ENCODE results near the gene SLC19A3. TPM values are rescaled to one million over a fixed set of nuclear protein-coding genes. Genes with fewer than 3 reads are reported as not detected.
"Not testable (repeated sequence)": the region's sequence is repeated elsewhere in the genome, so short reads cannot be mapped to it uniquely, and the experiment has no call there.

Gene SLC19A3
- 0.52 and 1.0 TPM in 2 replicates for total RNA-seq (2014; rRNA removed; shearing (Covaris generic); ENCODE audit: low replicate concordance)

DNA sequence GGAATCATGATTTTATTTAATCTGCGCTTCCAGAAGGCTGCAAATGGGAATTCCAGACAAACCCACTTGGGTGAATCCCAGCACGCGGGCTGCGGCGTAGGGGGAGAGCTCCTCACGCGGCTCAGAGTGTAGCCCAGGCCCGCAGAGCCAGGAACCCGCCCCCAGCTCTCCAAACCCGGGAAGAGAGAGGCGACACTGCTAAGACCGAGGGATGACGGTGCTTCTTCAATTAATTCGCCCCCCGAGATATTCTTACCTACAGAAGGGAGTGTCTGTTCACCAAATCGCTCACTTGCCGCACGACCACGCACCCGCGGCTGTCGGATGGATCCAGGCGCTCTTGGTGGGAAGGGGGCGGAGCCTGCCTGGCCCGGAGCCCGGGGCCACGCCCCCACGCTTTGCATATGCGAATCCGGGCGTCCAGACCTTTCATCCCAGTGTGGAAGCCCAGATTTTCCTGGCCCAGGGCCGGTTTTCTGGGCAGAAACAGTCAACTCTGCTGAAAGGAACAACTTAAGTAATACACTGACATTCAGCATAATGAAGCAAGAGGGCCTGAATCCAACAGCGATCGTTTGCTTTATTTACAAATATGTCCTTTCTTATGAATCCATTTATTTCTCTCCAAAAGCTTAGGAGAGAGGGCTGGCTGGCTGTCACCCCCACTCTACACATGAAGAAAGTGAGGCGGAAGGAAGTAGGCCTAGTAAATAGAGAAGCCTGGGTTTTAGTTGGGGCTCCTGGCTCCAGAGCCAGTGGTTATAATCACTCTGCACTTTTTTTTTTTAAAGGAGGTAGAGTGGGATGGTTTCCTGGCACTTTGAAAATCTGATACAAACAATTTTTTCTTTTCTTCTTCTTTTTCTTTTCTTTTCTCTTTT, at the start of gene SLC19A3:
TSS of gene SLC19A3 (minus strand) at position 342 of the 881 bp plus-strand sequence. CDS start 15,710 bp downstream, outside the sequence.
- in situ Hi-C loops (cut with HindIII; ENCODE audit: low pct_unique_long_range_greater_than_20kb, low sequenced_read_pairs): no loop called here
- DNase-seq (ENCODE audit: low read depth): peak; percentile 70

DNA sequence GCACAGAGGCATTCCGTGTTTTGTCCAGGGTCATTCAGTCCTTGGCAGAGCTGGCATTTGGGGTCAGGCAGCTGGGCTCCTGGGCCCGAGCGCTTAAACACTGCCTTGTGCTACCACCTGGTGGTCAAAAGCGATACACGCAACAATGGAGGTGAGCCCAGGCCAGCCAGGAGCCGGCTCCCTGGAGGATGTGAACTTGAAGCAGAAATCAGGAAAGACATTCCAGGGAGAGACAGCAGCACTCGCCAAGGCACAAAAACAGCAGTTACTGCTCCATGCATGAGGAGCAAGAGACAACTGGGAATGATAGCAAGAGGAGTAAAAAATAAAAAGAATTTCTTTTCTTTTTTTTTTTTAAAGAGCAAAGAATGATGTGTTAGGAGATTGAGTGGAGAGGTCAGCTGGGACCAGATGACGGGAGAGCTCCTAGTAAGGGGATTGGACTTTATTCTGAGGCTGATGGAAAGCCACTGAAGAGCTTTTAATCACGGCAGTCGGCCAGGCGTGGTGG, 48.6 kb upstream of the SLC19A3 start:
- in situ Hi-C loops (cut with HindIII; ENCODE audit: low pct_unique_long_range_greater_than_20kb, low sequenced_read_pairs): no loop called here
- DNase-seq (ENCODE audit: low read depth): peak; percentile 80

DNA sequence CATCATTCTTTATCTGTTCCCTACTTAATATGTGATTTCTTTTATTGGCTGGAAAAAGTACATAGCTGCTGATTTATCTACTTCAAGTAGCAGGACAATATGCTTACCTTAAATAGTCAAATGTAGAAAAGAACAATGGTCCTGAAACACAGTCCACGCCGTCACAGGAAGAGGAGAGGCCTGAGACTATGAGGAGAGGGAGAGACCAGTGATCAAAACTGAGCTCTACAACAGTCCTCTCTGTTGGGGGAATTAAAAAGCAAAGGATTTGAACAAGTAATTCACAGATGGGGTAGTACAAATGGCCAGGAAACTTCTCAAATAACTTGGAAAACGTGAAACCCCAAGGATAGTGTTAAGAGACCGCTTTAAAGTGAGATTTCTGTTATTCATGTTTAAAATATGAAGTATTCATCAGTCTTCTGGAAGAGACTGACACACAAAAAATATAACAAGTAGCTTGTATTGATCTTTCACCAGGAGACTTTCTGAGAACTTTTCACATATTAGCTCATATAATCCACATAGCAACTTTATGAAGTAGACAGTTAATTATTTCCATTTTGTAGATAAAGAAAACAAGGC, 48.1 kb upstream of the SLC19A3 start:
- no peak for DNase-seq (ENCODE audit: low read depth)
- in situ Hi-C loops (cut with HindIII; ENCODE audit: low pct_unique_long_range_greater_than_20kb, low sequenced_read_pairs): no loop called here

DNA sequence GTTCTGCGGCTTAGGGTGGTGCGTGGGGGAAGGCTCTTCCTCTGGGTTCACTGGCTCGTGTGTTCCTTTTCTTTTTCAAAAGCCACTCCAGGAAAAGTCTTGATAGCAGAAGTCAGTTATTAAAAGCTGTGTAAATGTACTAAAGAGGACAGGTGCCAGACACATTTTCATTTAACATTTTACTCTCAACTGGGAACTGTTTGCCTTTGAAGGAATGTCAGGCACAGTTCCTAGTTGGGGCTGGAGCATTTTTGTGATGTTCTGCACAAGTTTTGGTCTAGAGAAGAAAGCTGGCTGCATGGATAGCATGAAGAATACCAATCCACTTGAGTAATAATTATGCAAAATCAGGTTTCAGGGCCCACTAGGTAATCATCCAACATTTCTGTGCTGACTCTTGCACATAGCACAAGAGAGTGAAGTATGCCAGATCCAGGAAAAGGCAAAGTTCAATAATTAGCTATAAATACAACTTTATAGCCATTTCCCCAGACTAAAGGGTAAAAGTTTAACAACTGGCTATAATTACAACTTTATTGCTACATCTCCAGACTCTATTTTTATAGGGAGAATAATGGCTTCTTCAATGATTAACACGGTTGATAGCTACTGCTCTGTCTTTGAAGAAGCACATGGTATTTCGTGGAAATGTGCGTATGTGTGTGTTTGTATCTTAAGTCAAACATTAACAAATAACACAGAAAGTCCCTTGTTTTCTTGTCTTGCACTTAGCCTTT, 44.1 kb upstream of the SLC19A3 start:
- in situ Hi-C loops (cut with HindIII; ENCODE audit: low pct_unique_long_range_greater_than_20kb, low sequenced_read_pairs): no loop called here
- peak; percentile 97 for DNase-seq (ENCODE audit: low read depth)

DNA sequence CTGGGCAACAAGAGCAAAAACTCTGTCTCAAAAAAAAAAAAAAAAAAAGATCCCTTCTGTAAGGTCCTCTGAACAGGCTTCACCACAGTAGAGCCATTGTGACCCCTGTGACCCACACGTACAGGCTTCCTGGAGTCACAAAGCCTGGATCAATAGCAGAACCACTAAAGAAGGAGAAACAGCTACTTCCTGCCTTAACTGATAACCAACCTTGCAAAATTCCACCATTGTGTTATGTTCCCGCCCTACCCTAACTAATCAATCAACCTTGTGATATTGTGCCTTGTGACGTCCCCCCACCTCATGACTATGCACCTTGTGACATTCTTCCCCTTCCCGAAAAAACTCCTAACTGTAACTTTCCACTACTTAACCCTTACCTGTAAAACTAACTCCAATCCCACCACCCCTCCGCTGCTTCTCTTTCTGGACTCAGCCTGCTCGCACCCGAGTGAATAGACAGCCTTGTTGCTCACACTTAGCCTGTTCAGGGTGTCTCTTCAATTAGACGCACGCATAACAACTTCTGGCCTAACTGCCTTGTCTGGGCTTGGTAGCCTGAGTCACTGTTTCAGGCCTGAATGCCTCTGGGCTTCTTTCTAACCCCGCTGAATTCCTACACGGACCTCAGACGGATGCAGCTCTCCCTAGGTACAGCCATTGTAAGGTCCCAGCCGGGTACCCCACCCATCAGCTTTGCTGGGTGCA, 41.7 kb upstream of the SLC19A3 start:
- in situ Hi-C loops (cut with HindIII; ENCODE audit: low pct_unique_long_range_greater_than_20kb, low sequenced_read_pairs): no loop called here
- peak; percentile 93 for DNase-seq (ENCODE audit: low read depth)

DNA sequence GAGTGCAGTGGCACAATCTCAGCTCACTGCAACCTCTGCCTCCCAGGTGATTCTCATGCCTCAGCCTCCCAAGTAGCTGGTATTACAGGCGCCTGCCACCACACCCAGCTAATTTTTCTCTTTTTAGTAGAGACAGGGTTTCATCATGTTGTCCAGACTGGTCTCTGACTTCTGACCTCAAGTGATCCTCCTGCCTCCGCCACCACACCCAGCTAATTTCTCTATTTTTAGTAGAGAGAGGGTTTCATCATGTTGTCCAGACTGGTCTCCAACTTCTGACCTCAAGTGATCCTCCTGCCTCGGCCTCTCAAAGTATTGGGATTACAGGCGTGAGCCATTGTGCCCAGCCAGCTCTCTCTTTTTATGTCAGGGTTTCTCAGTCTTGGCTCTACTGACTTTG, 38.4 kb upstream of the SLC19A3 start:
- in situ Hi-C loops (cut with HindIII; ENCODE audit: low pct_unique_long_range_greater_than_20kb, low sequenced_read_pairs); DNase-seq (ENCODE audit: low read depth): not testable (repeated sequence)

DNA sequence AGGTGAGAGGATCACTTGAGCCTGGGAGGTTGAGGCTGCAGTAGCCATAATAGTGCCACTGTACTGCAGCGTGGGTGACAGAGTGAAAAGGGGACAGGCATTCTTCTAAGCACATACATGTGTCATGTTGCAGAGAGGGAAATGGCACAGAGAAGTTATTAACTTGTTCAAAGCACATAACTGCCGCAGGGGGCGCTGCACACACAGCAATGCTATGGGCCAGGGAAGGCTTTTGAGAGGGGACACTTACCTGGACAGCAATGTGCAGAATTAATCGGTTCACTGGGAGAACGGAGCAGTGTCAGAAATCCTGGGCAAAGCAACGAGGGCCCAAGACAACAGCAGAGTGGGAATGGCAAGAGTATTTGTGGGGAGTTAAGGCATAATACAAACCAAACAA, 30.3 kb upstream of the SLC19A3 start:
- in situ Hi-C loops (cut with HindIII; ENCODE audit: low pct_unique_long_range_greater_than_20kb, low sequenced_read_pairs): no loop called here
- DNase-seq (ENCODE audit: low read depth): no peak

DNA sequence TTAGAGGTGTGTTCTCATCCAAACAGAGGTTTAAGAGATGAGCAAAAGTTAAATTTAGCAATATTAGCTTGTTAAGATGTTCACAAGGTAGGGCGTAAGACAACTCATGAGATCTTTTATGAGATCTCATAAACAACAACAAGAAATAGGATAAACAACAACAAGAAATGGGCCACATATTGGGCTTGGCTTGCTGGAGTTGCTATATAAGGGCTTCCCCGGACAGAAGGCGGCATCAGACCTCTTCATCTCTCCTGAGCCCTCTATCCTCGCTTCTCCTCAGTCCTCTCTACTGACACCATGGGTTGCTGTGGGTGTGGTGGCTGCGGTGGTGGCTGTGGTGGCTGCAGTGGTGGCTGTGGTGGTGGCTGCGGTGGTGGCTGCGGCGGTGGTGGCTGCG, 27.8 kb upstream of the SLC19A3 start, which contains the start of gene SCYGR8:
TSS of gene SCYGR8 (plus strand) at position 301 of the 400 bp plus-strand sequence. CDS start at position 301, 0 bp downstream.
- in situ Hi-C loops (cut with HindIII; ENCODE audit: low pct_unique_long_range_greater_than_20kb, low sequenced_read_pairs): no loop called here
- no peak for DNase-seq (ENCODE audit: low read depth)

DNA sequence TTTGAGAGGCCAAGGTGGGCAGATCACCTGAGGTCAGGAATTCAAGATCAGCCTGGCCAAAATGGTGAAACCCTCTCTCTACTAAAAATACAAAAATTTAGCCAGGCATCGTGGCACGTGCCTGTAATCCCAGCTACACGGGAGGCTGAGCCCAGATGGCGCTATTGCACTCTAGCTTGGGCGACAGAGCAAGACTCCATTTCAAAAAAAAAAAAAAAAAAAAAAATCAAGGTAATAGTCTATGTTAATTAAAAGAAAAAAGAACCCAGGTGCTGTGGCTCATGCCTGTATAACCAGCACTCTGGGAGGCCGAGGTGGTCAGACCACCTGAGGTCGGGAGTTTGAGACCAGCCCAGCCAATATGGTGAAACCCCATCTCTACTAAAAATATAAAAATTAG, 22.9 kb upstream of the SLC19A3 start:
- in situ Hi-C loops (cut with HindIII; ENCODE audit: low pct_unique_long_range_greater_than_20kb, low sequenced_read_pairs); DNase-seq (ENCODE audit: low read depth): not testable (repeated sequence)

DNA sequence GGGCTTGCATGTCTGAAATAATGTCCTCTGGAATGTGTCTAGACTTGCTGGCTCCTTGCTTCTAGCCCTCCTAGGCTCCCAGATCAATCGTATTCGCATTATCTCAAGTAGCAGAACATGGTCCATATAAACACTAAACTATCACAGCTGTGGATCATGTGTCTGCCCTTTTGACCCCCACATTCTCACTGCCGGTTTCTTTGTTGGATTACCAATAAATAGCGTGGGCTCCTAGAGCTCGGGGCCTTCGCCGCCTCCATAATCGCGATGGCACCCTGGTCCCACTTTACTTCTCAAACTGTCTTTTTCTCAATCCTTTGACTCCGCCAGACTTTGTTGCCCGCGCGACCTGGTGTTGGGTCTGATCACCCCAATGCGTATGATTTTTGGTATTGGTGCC, 21.5 kb upstream of the SLC19A3 start:
- no peak for DNase-seq (ENCODE audit: low read depth)
- in situ Hi-C loops (cut with HindIII; ENCODE audit: low pct_unique_long_range_greater_than_20kb, low sequenced_read_pairs): no loop called here

DNA sequence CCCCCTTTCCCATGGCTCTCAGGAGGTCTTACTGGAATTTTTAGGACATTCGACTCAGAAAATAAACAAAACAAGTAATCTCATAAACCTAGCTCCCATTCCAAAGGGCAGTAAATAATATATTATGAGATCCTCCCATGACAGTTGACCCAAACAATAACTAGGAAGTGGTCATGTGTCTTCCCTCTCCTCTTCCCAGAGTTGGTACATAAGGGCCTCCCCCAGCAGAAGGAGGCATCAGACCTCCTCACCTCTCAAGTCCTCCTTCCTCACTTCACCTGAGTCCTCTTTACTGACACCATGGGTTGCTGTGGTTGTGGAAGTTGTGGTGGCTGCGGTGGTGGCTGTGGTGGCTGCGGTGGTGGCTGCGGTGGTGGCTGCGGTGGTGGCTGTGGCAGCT, 10.2 kb upstream of the SLC19A3 start, which contains the start of gene SCYGR7:
TSS of gene SCYGR7 (plus strand) at position 301 of the 400 bp plus-strand sequence. CDS start at position 301, 0 bp downstream.
- in situ Hi-C loops (cut with HindIII; ENCODE audit: low pct_unique_long_range_greater_than_20kb, low sequenced_read_pairs): no loop called here

DNA sequence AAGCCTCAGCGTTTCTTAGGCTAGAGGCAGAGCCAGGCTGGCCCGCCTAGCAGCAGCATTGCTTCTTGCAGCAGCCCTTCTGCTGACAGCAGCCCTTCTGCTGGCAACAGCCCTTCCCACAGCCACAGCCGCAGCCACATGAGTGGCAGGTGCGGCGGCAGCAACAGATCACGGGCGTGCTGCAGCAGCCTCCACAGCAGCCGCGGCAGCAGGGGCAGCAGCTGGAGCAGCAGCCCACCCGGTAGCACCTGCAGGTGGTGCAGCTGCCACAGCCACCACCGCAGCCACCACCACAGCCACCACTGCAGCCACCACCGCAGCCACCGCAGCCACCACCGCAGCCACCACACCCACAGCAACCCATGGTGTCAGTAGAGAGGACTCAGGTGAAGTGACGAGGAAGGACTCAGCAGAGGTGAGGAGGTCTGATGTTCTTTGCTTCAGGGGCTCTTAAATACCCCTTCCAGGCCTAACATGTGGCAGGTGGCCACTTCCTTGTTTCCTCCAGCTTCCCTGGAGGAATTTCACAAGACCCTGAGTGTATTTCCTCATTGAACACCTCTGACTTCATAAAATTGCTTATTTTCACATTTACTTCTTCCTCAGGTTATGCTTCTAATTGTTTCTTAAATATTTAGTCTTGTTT, 6.7 kb upstream of the SLC19A3 start, which contains the start of gene SCYGR6:
TSS of gene SCYGR6 (minus strand) at position 364 of the 646 bp plus-strand sequence. CDS start at position 364, 0 bp downstream.
- no peak for DNase-seq (ENCODE audit: low read depth)
- in situ Hi-C loops (cut with HindIII; ENCODE audit: low pct_unique_long_range_greater_than_20kb, low sequenced_read_pairs): no loop called here

More for the DNA sequence above, 10.2 kb upstream of the SLC19A3 start, which contains the start of gene SCYGR7:
- no peak for DNase-seq (ENCODE audit: low read depth)

DNA sequence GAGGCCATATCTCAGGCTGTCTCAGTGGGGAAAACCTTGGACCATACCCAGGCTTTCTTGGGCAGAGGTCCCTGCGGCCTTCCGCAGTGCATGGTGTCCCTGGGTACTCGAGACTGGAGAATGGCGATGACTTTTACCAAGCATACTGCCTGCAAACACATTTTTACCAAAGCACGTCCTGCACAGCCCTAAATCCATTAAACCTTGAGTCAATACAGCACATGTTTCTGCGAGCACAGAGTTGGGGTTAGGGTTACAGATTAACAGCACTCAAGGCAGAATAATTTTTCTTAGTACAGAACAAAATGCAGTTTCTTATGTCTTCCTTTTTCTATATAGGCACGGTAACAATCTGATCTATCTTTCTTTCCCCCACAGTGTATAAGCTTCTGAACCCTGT, 5.0 kb upstream of the SLC19A3 start:
- in situ Hi-C loops (cut with HindIII; ENCODE audit: low pct_unique_long_range_greater_than_20kb, low sequenced_read_pairs); DNase-seq (ENCODE audit: low read depth): not testable (repeated sequence)

DNA sequence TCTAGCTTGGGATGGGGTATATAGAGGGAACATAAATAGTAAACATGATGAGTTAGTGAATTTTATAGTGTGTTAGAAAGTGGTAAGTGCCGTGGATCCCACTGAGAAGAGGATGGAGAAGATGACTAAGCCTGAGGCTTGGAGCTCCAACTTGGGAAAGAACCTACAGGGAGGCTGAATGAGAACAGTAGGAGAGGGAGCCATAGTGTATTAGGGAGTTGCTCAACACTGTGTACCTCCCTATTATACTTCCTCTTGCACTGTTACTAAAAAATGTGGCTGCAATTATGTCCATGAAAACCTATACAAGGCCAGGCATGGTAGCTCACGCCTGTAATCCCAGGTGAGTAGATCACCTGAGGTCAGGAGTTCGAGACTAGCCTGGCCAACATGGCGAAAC, 2.9 kb upstream of the SLC19A3 start:
- in situ Hi-C loops (cut with HindIII; ENCODE audit: low pct_unique_long_range_greater_than_20kb, low sequenced_read_pairs): no loop called here

DNA sequence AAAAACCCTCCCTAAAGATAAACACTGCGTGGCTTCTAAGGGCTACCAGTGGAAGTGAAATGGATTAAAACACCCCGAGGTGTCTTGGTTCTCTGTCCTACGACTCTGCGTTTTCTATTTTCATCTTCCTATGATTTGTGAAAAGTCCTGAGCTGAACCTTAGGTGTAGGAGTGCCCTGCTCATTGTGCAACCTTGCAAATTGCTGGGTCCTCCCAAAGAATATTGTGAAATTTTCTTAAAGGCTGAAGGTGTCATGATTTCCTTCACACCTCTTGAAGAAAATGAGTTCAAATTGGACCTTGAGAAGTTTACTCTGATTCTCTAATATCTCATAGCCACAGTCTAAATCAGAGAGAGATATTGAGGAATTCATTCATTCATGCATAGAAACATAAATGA, 1.8 kb upstream of the SLC19A3 start:
- no peak for DNase-seq (ENCODE audit: low read depth)
- in situ Hi-C loops (cut with HindIII; ENCODE audit: low pct_unique_long_range_greater_than_20kb, low sequenced_read_pairs): no loop called here

More for the DNA sequence above, 2.9 kb upstream of the SLC19A3 start:
- DNase-seq (ENCODE audit: low read depth): no peak

DNA sequence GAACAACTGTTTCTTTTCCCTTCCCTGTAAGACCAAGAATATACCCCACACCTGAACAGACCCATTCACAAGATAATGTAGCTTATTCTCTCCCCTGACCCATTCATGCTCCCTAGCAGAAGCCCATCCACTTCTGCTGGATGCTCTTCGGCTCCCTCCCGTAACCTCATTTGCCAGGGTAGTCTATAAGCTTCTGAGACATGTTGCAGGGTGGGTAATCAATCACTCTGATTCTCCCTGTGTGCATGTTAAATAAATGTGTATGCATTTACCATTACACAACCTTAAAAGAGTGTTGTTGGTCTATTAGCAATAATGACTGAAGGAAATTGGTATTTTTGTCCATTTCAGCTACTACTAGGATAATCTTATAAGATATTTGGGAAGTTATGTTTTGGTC, 1.3 kb downstream of the SLC19A3 start:
- in situ Hi-C loops (cut with HindIII; ENCODE audit: low pct_unique_long_range_greater_than_20kb, low sequenced_read_pairs): no loop called here
- no peak for DNase-seq (ENCODE audit: low read depth)

DNA sequence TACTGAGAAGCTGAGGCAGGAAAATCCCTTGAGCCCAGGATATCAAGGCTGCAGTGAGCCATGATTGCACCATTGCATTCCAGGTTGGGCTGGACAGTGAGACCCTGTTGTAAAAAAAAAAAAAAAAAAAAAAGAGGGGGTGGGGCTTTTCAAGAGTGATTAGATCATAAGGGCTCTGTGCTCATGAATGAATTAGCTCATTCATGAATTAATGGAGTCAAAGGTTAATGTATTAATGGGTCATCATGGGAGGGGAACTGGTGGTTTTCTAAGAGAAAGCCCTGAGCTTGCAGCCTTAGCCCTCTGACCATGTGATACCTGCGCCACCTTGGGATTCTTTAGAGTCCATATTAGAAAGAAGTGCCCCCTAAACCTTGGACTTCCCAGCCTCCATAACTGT, 4.5 kb downstream of the SLC19A3 start:
- in situ Hi-C loops (cut with HindIII; ENCODE audit: low pct_unique_long_range_greater_than_20kb, low sequenced_read_pairs): no loop called here

More for the DNA sequence above, 4.5 kb downstream of the SLC19A3 start:
- DNase-seq (ENCODE audit: low read depth): no peak

Measured in Caki2 (cell line).